Measurements from ENCODE around the gene KCNQ2.

Gene KCNQ2

DNA sequence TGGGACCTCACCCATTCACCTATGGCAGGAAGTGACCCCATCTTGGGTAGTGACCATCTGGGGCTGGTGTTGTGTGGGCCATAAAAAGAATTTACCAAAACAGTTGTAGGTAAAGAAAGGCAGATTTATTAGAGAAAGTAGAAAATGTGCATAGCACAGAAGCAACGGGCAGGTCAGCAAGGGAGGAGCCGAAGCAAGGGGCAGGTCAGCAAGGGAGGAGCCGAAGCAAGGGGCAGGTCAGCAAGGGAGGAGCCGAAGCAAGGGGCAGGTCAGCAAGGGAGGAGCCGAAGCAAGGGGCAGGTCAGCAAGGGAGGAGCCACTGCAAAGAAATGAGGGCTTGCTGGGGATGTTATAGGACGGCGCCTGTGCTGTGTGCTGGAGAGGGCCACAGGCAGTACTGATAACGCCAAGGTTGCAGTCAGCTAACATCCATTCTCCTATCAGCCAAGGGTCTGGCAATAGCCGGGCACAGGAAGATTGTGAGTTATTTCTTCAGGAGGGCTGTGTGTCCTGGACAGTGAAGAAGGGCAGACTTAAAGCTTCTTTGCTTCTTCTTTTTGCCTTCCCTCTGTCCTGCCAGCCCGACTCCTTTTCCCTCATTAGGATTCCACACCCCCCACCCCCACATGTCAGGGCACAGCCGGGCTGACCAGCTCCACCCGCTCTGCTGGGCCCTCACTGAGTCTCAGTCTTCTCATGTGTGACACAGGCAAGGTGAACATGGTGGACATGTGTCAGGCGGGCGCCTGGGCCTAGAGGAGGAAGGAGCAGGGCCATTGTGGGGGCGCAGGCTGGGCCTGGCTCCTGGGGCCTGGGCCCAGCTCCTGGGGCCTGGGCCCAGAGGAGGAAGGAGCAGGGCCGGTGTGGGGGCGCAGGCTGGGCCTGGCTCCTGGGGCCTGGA lies 79.7 kb downstream of the KCNQ2 start:
- no peak for DNase-seq (ENCODE audit: low read depth, low spot score)
- CTCF ChIA-PET, result interaction anchor here (1.0 kb wide), 1 partner anchor 11 kb away, joined by 3 read pairs; no protein-coding TSS in a partner anchor
- POLR2A ChIA-PET, result no interaction called here
- no peak overlapping the region for H3K4me3 ChIP-seq (ENCODE audit: low read depth, low read length)
- TF ChIP-seq, protein P1, sequence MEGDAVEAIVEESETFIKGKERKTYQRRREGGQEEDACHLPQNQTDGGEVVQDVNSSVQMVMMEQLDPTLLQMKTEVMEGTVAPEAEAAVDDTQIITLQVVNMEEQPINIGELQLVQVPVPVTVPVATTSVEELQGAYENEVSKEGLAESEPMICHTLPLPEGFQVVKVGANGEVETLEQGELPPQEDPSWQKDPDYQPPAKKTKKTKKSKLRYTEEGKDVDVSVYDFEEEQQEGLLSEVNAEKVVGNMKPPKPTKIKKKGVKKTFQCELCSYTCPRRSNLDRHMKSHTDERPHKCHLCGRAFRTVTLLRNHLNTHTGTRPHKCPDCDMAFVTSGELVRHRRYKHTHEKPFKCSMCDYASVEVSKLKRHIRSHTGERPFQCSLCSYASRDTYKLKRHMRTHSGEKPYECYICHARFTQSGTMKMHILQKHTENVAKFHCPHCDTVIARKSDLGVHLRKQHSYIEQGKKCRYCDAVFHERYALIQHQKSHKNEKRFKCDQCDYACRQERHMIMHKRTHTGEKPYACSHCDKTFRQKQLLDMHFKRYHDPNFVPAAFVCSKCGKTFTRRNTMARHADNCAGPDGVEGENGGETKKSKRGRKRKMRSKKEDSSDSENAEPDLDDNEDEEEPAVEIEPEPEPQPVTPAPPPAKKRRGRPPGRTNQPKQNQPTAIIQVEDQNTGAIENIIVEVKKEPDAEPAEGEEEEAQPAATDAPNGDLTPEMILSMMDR (IDR thresholded peaks at IDR 0.05; ENCODE audit: insufficient read depth, low read length, missing control alignments), result no peak

DNA sequence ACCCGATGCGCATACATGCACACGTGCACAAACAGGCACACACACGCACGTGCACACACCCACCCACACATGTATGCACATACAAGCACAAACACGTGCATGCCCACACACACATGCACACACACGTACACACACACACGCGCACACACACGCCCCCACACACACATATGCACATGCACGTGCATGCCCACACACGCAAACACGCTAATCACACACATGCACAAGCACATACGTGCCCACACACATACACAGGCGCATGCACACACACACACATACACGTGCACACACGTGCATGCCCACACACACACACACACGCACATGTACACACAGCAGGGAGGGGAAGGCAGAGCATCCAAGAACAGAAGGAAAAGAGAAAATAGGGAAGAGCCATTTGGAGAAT lies 84.5 kb downstream of the KCNQ2 start:
- no peak for DNase-seq (ENCODE audit: low read depth, low spot score)
- no peak overlapping the region for H3K4me3 ChIP-seq (ENCODE audit: low read depth, low read length)
- ChIA-PET POLR2A (no interaction called here), CTCF (no interaction called here)
- TF ChIP-seq, protein P1 (IDR thresholded peaks at IDR 0.05; ENCODE audit: insufficient read depth, low read length, missing control alignments), result no peak

DNA sequence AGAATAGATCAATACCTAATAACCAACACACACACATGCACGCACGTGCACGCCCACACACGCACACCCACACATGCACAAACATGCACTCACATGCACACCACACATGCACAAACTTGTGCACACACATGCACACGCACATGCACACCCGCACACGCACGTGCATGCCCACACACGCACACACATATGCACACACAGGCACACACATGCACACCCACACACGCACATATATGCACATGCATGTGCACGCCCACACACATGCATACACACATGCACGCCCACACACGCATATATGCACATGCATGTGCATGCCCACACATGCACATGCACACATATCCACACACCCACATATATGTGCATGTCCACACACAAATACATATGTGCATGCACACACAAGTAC lies 85.1 kb downstream of the KCNQ2 start:
- no peak for DNase-seq (ENCODE audit: low read depth, low spot score)
- no peak overlapping the region for H3K4me3 ChIP-seq (ENCODE audit: low read depth, low read length)
- ChIA-PET POLR2A (no interaction called here), CTCF (no interaction called here)
- TF ChIP-seq, protein P1 (IDR thresholded peaks at IDR 0.05; ENCODE audit: insufficient read depth, low read length, missing control alignments), result no peak

DNA sequence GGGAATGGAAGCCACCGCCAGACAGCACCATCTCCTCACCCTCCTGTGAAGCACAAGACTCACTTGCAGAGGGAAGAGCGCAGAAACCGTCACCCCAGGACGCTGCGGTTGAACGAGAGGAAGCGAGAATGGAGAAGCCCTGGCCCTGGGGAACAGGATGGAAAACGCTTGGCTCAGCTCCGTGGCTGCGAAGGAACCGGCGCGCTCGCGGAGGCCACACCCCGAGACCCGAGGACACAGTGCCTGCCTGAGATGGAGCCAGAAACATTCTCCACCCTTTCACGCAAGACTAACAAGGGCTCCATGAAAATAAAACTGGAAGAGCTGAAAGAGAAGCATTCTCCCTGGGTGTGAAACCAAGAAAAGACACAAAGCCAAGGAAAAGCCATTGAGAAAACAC lies 86.0 kb downstream of the KCNQ2 start:
- ChIA-PET CTCF (no interaction called here), POLR2A (no interaction called here)
- H3K4me3 ChIP-seq (ENCODE audit: low read depth, low read length), result no peak overlapping the region
- TF ChIP-seq, protein P1 (IDR thresholded peaks at IDR 0.05; ENCODE audit: insufficient read depth, low read length, missing control alignments), result no peak
- DNase-seq (ENCODE audit: low read depth, low spot score), result no peak

DNA sequence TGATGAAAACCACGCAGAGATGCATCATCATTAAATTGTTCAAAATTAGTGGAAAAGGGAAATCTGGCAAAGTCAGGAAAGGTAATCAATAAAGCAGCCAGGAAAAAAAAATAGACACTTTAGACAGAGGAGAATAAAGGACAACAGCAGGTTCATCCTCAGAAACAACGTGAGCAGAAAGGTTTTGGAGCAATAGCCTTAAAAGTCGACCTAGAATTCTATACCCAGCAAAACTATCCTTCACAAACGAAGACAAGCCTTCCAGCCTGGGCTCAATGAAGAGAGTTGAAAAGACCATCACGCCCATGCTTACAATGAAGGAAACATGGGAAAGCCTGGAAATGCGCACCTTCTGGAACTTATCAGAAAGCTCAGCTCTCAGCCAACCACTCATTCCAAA lies 86.6 kb downstream of the KCNQ2 start:
- ChIA-PET POLR2A (no interaction called here), CTCF (no interaction called here)
- no peak overlapping the region for H3K4me3 ChIP-seq (ENCODE audit: low read depth, low read length)
- no peak for DNase-seq (ENCODE audit: low read depth, low spot score)
- TF ChIP-seq, protein P1 (IDR thresholded peaks at IDR 0.05; ENCODE audit: insufficient read depth, low read length, missing control alignments), result no peak

DNA sequence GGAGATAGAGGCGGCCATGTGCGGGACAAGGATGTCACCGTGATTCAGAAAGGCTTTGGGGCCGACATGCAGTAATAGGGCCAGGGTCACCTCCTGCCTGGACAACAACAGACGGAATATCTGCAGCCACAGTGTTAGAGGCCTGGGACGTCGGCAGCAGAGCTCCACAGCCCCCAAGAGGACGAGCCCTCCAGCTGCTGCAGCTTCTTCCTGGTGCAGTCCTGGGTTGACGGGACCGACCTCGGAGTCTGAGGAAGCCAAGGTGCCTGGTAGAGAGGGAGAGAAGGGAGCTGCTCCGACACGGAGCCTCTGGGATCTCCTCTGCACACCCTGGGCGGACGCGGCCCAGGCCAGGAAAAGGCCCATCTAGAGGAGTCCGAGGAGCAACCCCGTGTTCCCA lies 88.1 kb downstream of the KCNQ2 start:
- ChIA-PET CTCF (interaction anchor here (1.4 to 4.8 kb wide), 3 partner anchors 14 to 75 kb away, joined by 3 to 79 read pairs (median 16); no protein-coding TSS in a partner anchor), POLR2A (no interaction called here)
- no peak for DNase-seq (ENCODE audit: low read depth, low spot score)
- no peak overlapping the region for H3K4me3 ChIP-seq (ENCODE audit: low read depth, low read length)
- TF ChIP-seq, protein P1 (IDR thresholded peaks at IDR 0.05; ENCODE audit: insufficient read depth, low read length, missing control alignments), result no peak
